SK-MEL-5 (cell line): Measurements from ENCODE around the gene FAHD1. TPM values are rescaled to one million over a fixed set of nuclear protein-coding genes. Genes with fewer than 3 reads are reported as not detected.
"Not testable (repeated sequence)": the region's sequence is repeated elsewhere in the genome, so short reads cannot be mapped to it uniquely, and the experiment has no call there.

ENCODE experiments used
- DNase-seq: peaks from one replicate; pipeline ENCODE4 v3.0.0-alpha.2; 2016; ENCODE audit warnings: low read depth, low spot score
- in situ Hi-C: cut with HindIII; loops from 2 replicates; pipeline ENCODE4 v1.10.0; 2016; ENCODE audit warnings: low sequenced_read_pairs, high pct_unique_total_duplicates, low pct_unique_long_range_greater_than_20kb
- total RNA-seq: library from RNA; depleted of rRNA; stranded (reverse); fragments of >200 nt; shearing (Covaris generic); gene quantifications from 2 replicates; pipeline ENCODE4 v1.2.3, GENCODE V29; 2014; rRNA removed

FAHD1 gene
- total RNA-seq, 1 experiment from 2014 or later: 96.5 TPM

DNA sequence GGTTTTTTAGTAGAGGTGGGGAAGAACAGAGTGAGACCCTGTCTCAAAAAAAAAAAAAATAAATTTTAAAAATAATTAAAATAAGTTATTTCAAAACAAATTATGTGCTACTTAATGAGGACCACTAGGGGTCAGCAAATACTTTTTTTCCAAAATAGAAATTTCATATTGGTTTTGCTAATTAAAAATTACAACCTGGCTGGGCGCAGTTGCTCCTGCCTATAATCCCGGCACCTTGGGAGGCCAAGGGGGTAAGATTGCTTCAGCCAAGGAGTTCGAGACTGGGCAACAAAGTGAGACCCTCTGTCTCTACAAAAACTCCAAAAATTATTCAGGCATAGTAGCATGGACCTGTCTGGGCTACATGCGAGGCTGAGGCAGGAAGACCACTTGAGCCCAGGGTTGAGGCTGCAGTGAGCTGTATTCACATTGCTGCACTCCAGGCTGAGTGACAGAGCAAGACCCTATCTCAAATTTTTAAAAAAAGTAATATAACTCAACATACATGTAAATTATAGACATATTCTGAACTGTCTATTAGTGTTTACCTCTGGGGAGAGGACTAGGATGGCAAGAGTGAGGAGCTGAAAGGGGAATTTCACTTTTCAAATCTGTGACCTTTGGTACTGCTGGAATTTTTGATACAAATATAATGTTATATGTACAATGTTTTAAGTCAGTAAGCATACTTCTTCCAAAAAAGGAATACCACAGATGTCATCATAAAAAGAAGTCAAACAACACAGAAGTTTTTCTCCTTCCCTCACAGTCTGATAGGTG, 36.9 kb downstream of the FAHD1 start:
- in situ Hi-C loops: no loop called here

DNA sequence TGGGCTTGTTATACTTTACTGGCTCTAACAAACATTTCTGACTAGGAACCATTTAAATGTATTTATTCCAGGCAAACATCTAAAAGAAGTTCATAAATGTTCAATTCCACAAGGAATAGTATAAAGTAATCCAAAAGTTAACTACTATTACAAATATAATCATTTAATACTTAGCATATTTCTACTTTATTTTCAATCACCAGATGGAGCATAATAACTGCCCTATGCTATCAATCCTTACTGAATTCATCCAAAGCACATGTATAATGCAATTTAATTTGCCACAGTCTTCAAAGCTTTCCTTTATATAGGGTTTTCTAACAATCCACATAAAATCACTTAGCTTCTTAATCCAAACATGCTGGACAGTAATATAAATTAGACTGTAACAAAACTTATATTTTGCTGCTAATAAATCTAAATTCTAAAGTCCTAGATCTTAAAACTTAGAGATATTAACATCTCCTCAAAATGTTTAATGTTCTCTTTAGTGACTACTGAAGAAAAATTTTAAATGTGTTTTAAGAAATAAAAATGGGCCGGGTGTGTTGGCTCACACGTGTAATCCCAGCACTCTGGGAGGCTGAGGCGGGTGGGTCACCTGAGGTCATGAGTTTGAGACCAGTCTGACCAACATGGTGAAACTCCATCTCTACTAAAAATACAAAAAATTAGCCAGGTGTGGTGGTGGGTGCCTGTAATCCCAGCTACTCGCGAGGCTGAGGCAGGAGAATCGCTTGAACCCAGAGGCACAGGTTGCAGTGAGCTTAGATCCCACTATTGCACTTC, 39.1 kb downstream of the FAHD1 start:
- in situ Hi-C loops: no loop called here
- DNase-seq: no peak

More for the DNA sequence above, 36.9 kb downstream of the FAHD1 start:
- DNase-seq: peak; percentile 42

- in situ Hi-C loops: no loop called here
- DNase-seq: no peak
These were observed 43.5 kb downstream of the FAHD1 start for GRCh38 chr16:1870365-1871082.

DNA sequence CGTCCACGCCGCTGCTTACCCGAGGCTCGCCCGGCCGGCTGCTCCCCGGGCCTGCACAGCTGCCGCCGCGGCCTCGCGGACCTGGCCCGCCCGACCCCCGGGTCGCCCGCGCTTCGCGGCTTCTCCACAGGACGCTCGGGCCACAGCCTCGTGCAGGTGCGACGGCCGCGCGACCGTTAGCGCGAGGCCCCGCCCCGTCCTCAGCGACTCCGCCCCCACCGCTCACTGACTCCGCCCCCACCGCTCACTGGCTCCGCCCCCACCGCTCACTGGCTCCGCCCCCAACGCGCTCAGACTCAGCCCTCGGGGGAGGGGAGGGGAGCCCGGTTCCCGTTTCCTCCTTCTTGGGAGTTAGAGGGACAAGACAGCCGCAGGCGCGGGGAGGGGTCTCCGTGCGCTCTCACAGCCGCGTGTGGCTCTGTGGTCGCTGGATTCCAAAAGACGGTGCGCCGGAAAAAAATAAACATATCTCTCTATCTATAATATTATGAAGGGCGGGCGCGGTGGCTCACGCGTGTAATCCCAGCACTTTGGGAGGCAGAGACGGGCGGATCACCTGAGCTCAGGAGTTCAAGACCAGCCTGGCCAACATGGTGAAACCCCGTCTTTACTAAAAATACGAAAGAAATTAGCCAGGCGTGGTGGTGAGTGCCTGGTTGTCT, 45.1 kb downstream of the FAHD1 start, which contains the start of gene MEIOB:
Gene MEIOB (minus strand): TSS at position 191 of the 662 bp plus-strand sequence. CDS start 3,989 bp downstream, outside the sequence.
- DNase-seq: no peak
- in situ Hi-C loops: no loop called here

GRCh38 chr16:1874854-1875253, 47.8 kb downstream of the FAHD1 start:
- no peak for DNase-seq
- in situ Hi-C loops: no loop called here

GRCh38 chr16:1876066-1876465, 49.1 kb downstream of the FAHD1 start:
- in situ Hi-C loops, DNase-seq: not testable (repeated sequence)

DNA sequence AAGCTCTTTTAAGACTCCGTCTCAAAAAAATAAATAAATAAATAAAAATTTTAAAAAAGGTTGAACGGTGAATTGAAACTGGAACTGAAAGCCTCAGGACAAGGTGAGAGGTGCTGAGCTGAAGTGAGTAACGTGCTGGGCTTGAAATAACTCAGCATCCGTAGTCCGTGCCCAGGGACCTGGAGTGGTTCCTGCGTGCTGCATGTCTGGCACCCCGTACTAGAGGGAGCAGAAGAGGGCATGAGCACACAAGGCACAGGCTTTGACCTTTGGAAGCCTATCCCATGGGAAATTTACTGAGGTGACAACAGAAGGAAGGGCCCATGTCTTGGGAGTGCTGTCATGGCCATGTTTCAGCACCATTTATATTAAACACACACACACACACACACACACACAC, 49.5 kb downstream of the FAHD1 start:
- in situ Hi-C loops: no loop called here
- no peak for DNase-seq

- in situ Hi-C loops: no loop called here
- DNase-seq: no peak
These were observed 50.1 kb downstream of the FAHD1 start for GRCh38 chr16:1877089-1877488.

DNA sequence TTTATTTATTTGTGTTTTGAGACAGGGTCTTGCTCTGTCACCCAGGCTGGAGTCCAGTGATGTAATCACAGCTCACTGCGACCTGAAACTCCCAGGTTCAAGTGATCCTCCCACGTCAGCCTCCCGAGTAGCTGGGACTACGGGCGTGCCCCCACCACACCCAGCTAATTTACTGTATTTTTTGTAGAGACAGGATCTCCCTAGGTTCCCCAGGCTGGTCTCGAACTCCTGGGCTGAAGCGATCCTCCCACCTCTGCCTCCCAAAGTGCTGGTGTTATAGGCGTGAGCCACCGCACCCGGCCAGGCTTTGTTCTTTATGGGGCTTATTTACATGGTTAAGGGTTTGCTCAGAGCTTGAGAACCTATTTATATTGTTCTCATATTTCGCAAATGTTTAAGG, 50.8 kb downstream of the FAHD1 start:
- in situ Hi-C loops: no loop called here
- no peak for DNase-seq

DNA sequence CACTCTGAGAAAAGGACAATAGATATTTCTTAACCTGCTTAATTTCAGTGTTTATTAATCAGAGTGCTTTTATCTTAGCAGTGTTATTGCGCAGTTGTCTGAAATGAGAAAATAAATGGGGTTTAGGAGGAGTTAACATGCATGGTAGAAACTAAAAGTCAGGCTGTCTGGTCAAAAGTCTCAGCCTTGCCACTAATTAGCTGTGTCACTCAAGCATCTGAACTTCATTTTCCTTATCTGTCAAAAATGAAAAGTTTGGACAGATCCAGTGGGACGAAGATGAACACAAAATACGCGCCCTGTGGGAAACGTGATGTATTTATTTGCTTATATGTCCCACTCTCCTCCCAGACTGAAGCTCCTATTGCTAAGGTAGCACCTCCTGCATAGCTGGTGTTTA, 51.2 kb downstream of the FAHD1 start:
- no peak for DNase-seq
- in situ Hi-C loops: no loop called here

Other genes starting within 250 kb of the FAHD1 start
- gene IFT140, start 215.1 kb upstream of the FAHD1 start, total RNA-seq: 4.9 and 6.7 TPM in 2 replicates
- 4.7 and 5.4 TPM in 2 replicates for gene CRAMP1, start 214.8 kb upstream of the FAHD1 start, total RNA-seq
- gene JPT2, start 148.9 kb upstream of the FAHD1 start, total RNA-seq: 45.5 and 48.5 TPM in 2 replicates
- gene MAPK8IP3, start 121.0 kb upstream of the FAHD1 start, total RNA-seq: 19.3 and 20.3 TPM in 2 replicates
- gene NME3, start 55.7 kb upstream of the FAHD1 start, total RNA-seq: 12.2 and 12.9 TPM in 2 replicates
- gene EME2, start 54.4 kb upstream of the FAHD1 start, total RNA-seq: 4.3 and 8.6 TPM in 2 replicates
- gene MRPS34, start 54.1 kb upstream of the FAHD1 start, total RNA-seq: 102 TPM in 2 replicates
- gene SPSB3, start 44.6 kb upstream of the FAHD1 start, total RNA-seq: 12.8 and 13.1 TPM in 2 replicates
- 57.9 and 58.1 TPM in 2 replicates for gene NUBP2, start 44.2 kb upstream of the FAHD1 start, total RNA-seq
- not detected in 2 replicates for gene IGFALS, start 33.5 kb upstream of the FAHD1 start, total RNA-seq
- gene HAGH, start 381 bp upstream of the FAHD1 start, total RNA-seq: 41.3 and 50.9 TPM in 2 replicates
- gene MEIOB, start 45.0 kb downstream of the FAHD1 start, total RNA-seq: 0.48 TPM in 1 of 2 replicates, not detected in the other
- not detected in 2 replicates for gene HS3ST6, start 91.2 kb downstream of the FAHD1 start, total RNA-seq
- 17.2 and 23.6 TPM in 2 replicates for gene MSRB1, start 116.0 kb downstream of the FAHD1 start, total RNA-seq
- gene RPL3L, start 127.5 kb downstream of the FAHD1 start, total RNA-seq: not detected in 2 replicates
- gene NDUFB10, start 132.3 kb downstream of the FAHD1 start, total RNA-seq: 234 and 241 TPM in 2 replicates
- 2,672 and 2,687 TPM in 2 replicates for gene RPS2, start 137.6 kb downstream of the FAHD1 start, total RNA-seq
- gene RNF151, start 139.7 kb downstream of the FAHD1 start, total RNA-seq: not detected in 2 replicates
- gene TBL3, start 144.8 kb downstream of the FAHD1 start, total RNA-seq: 26.5 and 27.9 TPM in 2 replicates
- gene NOXO1, start 154.3 kb downstream of the FAHD1 start, total RNA-seq: not detected in 2 replicates
- gene GFER, start 157.0 kb downstream of the FAHD1 start, total RNA-seq: 29.2 and 33.9 TPM in 2 replicates
- 0.37 and 1.5 TPM in 2 replicates for gene SYNGR3, start 162.8 kb downstream of the FAHD1 start, total RNA-seq
- 10.4 and 10.7 TPM in 2 replicates for gene ZNF598, start 182.6 kb downstream of the FAHD1 start, total RNA-seq
- gene NPW, start 192.6 kb downstream of the FAHD1 start, total RNA-seq: 0.55 TPM in 1 of 2 replicates, not detected in the other
- gene NHERF2, start 199.7 kb downstream of the FAHD1 start, total RNA-seq: 7.0 and 9.3 TPM in 2 replicates
- gene NTHL1, start 220.6 kb downstream of the FAHD1 start, total RNA-seq: 27.0 and 31.2 TPM in 2 replicates
- gene TSC2, start 220.8 kb downstream of the FAHD1 start, total RNA-seq: 11.6 and 20.2 TPM in 2 replicates